ENCODE measurements around the gene ZSCAN5B. TPM values are rescaled to one million over a fixed set of nuclear protein-coding genes. Genes with fewer than 3 reads are reported as not detected.
A peak's percentile ranks its signal among the peaks of the same experiment; 100 is the strongest.

The ZSCAN5B gene
- total and polyA plus RNA-seq, 2 of the 8 experiments (the other 6 are each of a cell fraction or from before 2014, with no cell fraction given) = not detected

GRCh38 chr19:56163097-56163496 is 34.5 kb downstream of the ZSCAN5B start:
- no peak overlapping the region for H2BK15ac ChIP-seq (ENCODE audit: low read length)
- H3K79me1 ChIP-seq (ENCODE audit: low read depth, low read length) = no peaks in the 10 kb centered on the region
- no peaks in the 10 kb centered on the region for H3K27me3 ChIP-seq (replicated peaks in 1 of 4; ENCODE audit: control insufficient read depth in 3 of 4, extremely low read depth in 1 of 4, insufficient read depth in 3 of 4, low read length in 3 of 4)
- H4K5ac ChIP-seq (ENCODE audit: insufficient read length, low read depth, low read length) = no peak overlapping the region
- 0 out of 2 replicates have a peak overlapping the region, but pooled peaks have one; percentile 39 for H2AK5ac ChIP-seq (ENCODE audit: low read depth, low read length)
- H3K9me3 ChIP-seq (ENCODE audit: insufficient read depth in 2 of 2, low read depth in 1 of 2, low read length in 1 of 2) = no peaks in the 10 kb centered on the region
- ChIA-PET CTCF (ENCODE audit: partially characterized antibody) (interaction anchor here (0.7 to 1.5 kb wide), 6 partner anchors 8 to 606 kb away, joined by 3 to 5 read pairs (median 3); no protein-coding TSS in a partner anchor), POLR2A (ENCODE audit: partially characterized antibody) (interaction anchor here (1.2 kb wide), 1 partner anchor 21 kb away, joined by 3 read pairs; no protein-coding TSS in a partner anchor)
- H3K4me3 ChIP-seq (ENCODE audit: extremely low read depth in 1 of 4, insufficient read depth in 2 of 4, low read depth in 3 of 4, low read length in 4 of 4) = no peak overlapping the region
- H3K23me2 ChIP-seq (ENCODE audit: low read depth, low read length) = peaks cover 7% of the 10 kb centered on the region; the same call in 1 of the 2 replicates
- no peak overlapping the region for H3K23ac ChIP-seq (ENCODE audit: insufficient read length)
- FAIRE-seq (no peak), DNase-seq (ENCODE audit: low read depth in 1 of 2, low spot score in 2 of 2) (no peak)
- H3K4me2 ChIP-seq (ENCODE audit: insufficient read depth in 1 of 2, low read depth in 2 of 2, low read length in 2 of 2) = no peak overlapping the region
- H3K79me2 ChIP-seq (ENCODE audit: control insufficient read depth in 1 of 2, insufficient read depth in 2 of 2, low read length in 2 of 2) = no peaks in the 10 kb centered on the region
- H4K20me1 ChIP-seq (replicated peaks in 1 of 2; ENCODE audit: control insufficient read depth in 1 of 2, insufficient read depth in 2 of 2, low read length in 2 of 2) = peaks cover 0 to 9% of the 10 kb centered on the region in 2 experiments
- WGBS, 2 experiments (ENCODE audit: extremely low coverage in 1 of 2, insufficient coverage in 1 of 2, insufficient read length in 1 of 2, insufficient replicate concordance in 2 of 2, low coverage in 1 of 2, low lambda C conversion rate in 2 of 2, missing lambda C conversion rate in 1 of 2) = 86% methylated on average over 13 of the region's 13 CpGs; no CpG with 5 or more reads in 1 of the 2 experiments
- H3K18ac ChIP-seq (ENCODE audit: extremely low read depth, low read length) = no peak overlapping the region
- H3K36me3 ChIP-seq (ENCODE audit: control insufficient read depth in 2 of 4, insufficient read depth in 4 of 4, low read length in 3 of 4) = peaks cover 0 to 19% (median 4%) of the 10 kb centered on the region in 4 experiments; a peak in 3 of 8 replicates
- H2BK12ac ChIP-seq (ENCODE audit: low read depth, low read length) = no peak overlapping the region
- H3K14ac ChIP-seq (ENCODE audit: insufficient read length) = no peak overlapping the region
- no peak overlapping the region for H3K27ac ChIP-seq (ENCODE audit: low read depth, low read length)
- no peak overlapping the region for H2AFZ ChIP-seq (ENCODE audit: low read length)
- H2BK120ac ChIP-seq (replicated peaks; ENCODE audit: low read depth, low read length) = no peak overlapping the region
- H2BK5ac ChIP-seq (ENCODE audit: low read depth, low read length) = no peak overlapping the region
- H2BK20ac ChIP-seq (ENCODE audit: low read length) = no peak overlapping the region
- no peak overlapping the region for H3K56ac ChIP-seq (replicated peaks; ENCODE audit: insufficient read length, low read depth, low read length)
- no peak overlapping the region for H4K91ac ChIP-seq (replicated peaks; ENCODE audit: insufficient read length, low read length)
- no peak overlapping the region for H4K8ac ChIP-seq (ENCODE audit: extremely low read depth, insufficient read depth, low read length)
- no peak overlapping the region for H3K4ac ChIP-seq (replicated peaks; ENCODE audit: insufficient read length, low read depth, low read length)
- H3K9ac ChIP-seq (replicated peaks in 1 of 4; ENCODE audit: extremely low read depth in 1 of 4, low read depth in 3 of 4, low read length in 3 of 4) = no peak overlapping the region
- H3K4me1 ChIP-seq (replicated peaks in 1 of 4; ENCODE audit: control insufficient read depth in 3 of 4, insufficient read depth in 4 of 4, low read length in 3 of 4) = no peaks in the 10 kb centered on the region
- TF ChIP-seq SP1 (IDR thresholded peaks at IDR 0.05; ENCODE audit: low read depth, low read length) = no peak
- no peak for TF ChIP-seq MAFK (IDR thresholded peaks at IDR 0.05; ENCODE audit: low read depth, low read length)
- TF ChIP-seq FOSL1 (IDR thresholded peaks at IDR 0.05; ENCODE audit: insufficient read depth, low read depth, low read length) = no peak
- no peak for TF ChIP-seq RXRA (IDR thresholded peaks at IDR 0.05; ENCODE audit: insufficient read depth, low read depth, low read length)

All from H1 (cell line).